Prostate gland (tissue), 2 donors: ENCODE data around the gene FABP1. TPM values are rescaled to one million over a fixed set of nuclear protein-coding genes. Genes with fewer than 3 reads are reported as not detected.

Experiments used
- DNase-seq: peaks from one replicate; pipeline ENCODE4 v3.0.0-alpha.2; 2019; ENCODE audit warnings: low spot score
- H3K27ac ChIP-seq, 2 donors: fragments of 200-600 bp; sonication (generic); 2 replicates each; pipeline ENCODE4 v1.5.1; 2017 to 2019
- H3K27me3 ChIP-seq: fragments of 200-600 bp; sonication (generic); replicated peaks from 2 replicates; pipeline ENCODE4 v1.5.1; 2019; ENCODE audit not compliant: insufficient read depth
- H3K36me3 ChIP-seq, 2 donors: fragments of 200-600 bp; sonication (generic); 1 replicate in 1 of 2; 2 replicates in 1 of 2; pipeline versions ENCODE4 v1.5.1 to v1.8.1; 2017 to 2019
- H3K4me1 ChIP-seq: fragments of 200-600 bp; sonication (generic); replicated peaks from 2 replicates; pipeline ENCODE4 v1.5.1; 2019
- H3K4me3 ChIP-seq, 2 donors: fragments of 200-600 bp; sonication (generic); 2 replicates each; pipeline ENCODE4 v1.5.1; 2017 to 2019
- H3K9me3 ChIP-seq: fragments of 200-600 bp; sonication (generic); 2 replicates; pipeline ENCODE4 v1.5.1; 2017
- POLR2A ChIP-seq: fragments of 450-650 bp; IDR thresholded peaks from one replicate; pipeline ENCODE4 v1.6.1; 2016; ENCODE audit warnings: antibody characterized with exemption, mild to moderate bottlenecking
- POLR2AphosphoS5 ChIP-seq: sonication (generic); formaldehyde crosslinking; IDR thresholded peaks from one replicate; pipeline ENCODE4 v1.6.1; 2017; ENCODE audit warnings: antibody characterized with exemption
- WGBS: methylation state at CpG from one replicate; pipeline ENCODE4 v1.1.5; 2018; 5-methylcytosine and 5-hydroxymethylcytosine counted together
- intact Hi-C: fragments of 100-400 bp; cut with DNase I; formaldehyde crosslinking; loops from one replicate; pipeline ENCODE4 v1.14.2; 2022
- total RNA-seq, 2 donors: library from RNA; depleted of rRNA; stranded (reverse); fragments of >200 nt; gene quantifications; one replicate each; pipeline ENCODE4 v1.1.0, GENCODE V29; 2016
- TF ChIP-seq, protein P1 (sequence below), 4 experiments: fragments of 200-600 bp in 2 of 4; fragments of 450-650 bp in 2 of 4; sonication (generic) in 2 of 4; IDR thresholded peaks; 1 replicate in 3 of 4; 2 replicates in 1 of 4; pipeline ENCODE4 v1.5.1; 2016 to 2019; ENCODE audit warnings: antibody characterized with exemption in 4 of 4, mild to moderate bottlenecking in 2 of 4, moderate library complexity in 2 of 4

The FABP1 gene
- total RNA-seq, 2 donors from 2014 or later: not detected

DNA sequence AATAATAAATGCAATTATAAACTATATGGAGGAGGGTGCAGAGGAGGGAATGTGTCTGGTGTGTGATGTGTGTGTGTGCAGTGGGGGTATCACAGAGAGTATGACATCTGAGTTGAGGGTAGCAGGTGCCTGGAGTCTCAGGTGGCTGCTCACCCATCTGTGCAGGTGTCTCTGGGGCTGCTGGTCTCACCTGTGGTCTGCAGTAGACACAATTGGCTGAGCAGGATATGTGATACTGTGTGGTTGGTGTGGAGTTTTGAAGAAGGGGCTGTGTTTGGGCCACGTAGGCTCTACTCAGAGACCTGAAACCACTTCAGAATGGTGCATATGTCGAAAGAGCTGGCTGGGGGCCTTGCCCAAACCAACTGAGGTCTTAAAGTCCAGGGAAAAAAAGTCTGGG is 17.0 kb downstream of the FABP1 start:
- TF ChIP-seq, protein P1, sequence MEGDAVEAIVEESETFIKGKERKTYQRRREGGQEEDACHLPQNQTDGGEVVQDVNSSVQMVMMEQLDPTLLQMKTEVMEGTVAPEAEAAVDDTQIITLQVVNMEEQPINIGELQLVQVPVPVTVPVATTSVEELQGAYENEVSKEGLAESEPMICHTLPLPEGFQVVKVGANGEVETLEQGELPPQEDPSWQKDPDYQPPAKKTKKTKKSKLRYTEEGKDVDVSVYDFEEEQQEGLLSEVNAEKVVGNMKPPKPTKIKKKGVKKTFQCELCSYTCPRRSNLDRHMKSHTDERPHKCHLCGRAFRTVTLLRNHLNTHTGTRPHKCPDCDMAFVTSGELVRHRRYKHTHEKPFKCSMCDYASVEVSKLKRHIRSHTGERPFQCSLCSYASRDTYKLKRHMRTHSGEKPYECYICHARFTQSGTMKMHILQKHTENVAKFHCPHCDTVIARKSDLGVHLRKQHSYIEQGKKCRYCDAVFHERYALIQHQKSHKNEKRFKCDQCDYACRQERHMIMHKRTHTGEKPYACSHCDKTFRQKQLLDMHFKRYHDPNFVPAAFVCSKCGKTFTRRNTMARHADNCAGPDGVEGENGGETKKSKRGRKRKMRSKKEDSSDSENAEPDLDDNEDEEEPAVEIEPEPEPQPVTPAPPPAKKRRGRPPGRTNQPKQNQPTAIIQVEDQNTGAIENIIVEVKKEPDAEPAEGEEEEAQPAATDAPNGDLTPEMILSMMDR (IDR thresholded peaks at IDR 0.05): no peak
- TF ChIP-seq POLR2AphosphoS5 (no peak), POLR2A (no peak)
- 87% methylated on average over 2 of the region's 2 CpGs for WGBS
- H3K9me3 ChIP-seq: no peaks in the 10 kb centered on the region

GRCh38 chr2:88108796-88109195 is 19.1 kb downstream of the FABP1 start:
- H3K36me3 ChIP-seq: no peaks in the 10 kb centered on the region
- H3K27me3 ChIP-seq: peaks cover 2% of the 10 kb centered on the region
- no peak for DNase-seq
- TF ChIP-seq POLR2A: no peak
- no peak for TF ChIP-seq POLR2AphosphoS5
- TF ChIP-seq, protein P1 (IDR thresholded peaks at IDR 0.05): no peak
- intact Hi-C loops: no loop called here
- no peak overlapping the region for H3K27ac ChIP-seq
- WGBS: 61% methylated on average over 4 of the region's 4 CpGs
- no peak overlapping the region for H3K4me3 ChIP-seq
- no peaks in the 10 kb centered on the region for H3K4me1 ChIP-seq
- H3K9me3 ChIP-seq: no peaks in the 10 kb centered on the region

More for the DNA sequence above, 17.0 kb downstream of the FABP1 start:
- peaks cover 2% of the 10 kb centered on the region for H3K27me3 ChIP-seq
- H3K4me3 ChIP-seq: no peak overlapping the region
- no peak for DNase-seq
- H3K36me3 ChIP-seq: no peaks in the 10 kb centered on the region
- no peak overlapping the region for H3K27ac ChIP-seq
- no peaks in the 10 kb centered on the region for H3K4me1 ChIP-seq
- intact Hi-C loops: no loop called here

DNA sequence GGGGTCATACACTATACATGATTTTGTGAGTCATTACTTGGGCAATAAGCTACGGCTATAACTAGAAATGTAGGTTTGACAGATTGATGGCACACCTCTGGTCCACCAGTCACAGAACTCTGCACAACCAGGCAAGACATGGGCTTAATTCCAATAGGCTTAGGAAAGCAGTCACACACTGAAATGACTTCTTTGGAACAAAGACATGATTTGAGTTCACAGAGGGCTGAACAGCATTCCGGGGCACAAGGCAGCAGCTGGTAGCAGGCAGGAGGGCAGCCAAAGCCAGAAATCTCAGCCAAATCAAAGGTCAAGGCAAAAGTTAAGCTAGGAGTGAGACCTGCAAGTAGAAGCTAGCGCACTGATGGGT is 27.4 kb downstream of the FABP1 start:
- Histone ChIP-seq H3K27ac (no peak overlapping the region), H3K36me3 (no peaks in the 10 kb centered on the region), H3K27me3 (no peaks in the 10 kb centered on the region), H3K9me3 (no peaks in the 10 kb centered on the region), H3K4me1 (no peaks in the 10 kb centered on the region), H3K4me3 (no peak overlapping the region)
- no peak for DNase-seq
- intact Hi-C loops: no loop called here
- TF ChIP-seq, protein P1 (IDR thresholded peaks at IDR 0.05): no peak
- no peak for TF ChIP-seq POLR2AphosphoS5
- TF ChIP-seq POLR2A: no peak
- WGBS: 65% methylated on average over 3 of the region's 3 CpGs

DNA sequence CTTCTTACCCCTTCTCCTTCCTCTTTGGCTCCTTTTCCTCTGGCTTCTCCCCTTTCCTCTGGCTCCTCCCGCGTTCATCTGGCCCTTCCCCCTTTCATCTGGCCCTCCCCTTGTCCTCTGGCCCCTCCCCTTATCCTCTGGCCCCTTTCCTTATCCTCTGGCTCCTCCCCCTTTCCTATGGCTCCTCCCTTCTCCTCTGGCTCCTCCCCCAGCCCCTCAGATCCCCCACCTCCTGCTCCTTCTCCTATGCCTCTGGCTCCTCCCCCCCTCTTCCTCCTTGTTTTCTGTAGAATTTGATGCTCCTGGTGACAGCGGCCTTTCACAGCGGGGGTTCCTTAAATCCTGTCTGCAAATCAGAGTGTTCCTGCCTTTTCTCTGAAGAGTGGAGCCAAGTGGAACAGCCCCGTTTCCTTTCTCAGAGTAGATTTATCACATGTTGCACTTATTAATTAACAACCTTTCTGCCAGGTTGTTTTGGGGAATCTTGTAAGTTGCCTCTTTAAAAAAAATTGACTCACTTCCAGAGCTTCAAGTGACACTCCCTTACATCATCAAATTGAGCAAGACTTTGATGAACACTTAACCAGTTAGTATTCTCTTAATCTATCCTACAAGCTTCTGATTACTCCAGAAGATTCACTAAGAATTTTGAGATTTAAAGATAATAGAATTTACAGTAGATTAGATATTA is 27.9 kb downstream of the FABP1 start:
- H3K4me1 ChIP-seq: no peaks in the 10 kb centered on the region
- no peak overlapping the region for H3K4me3 ChIP-seq
- no peak for DNase-seq
- H3K27me3 ChIP-seq: no peaks in the 10 kb centered on the region
- H3K27ac ChIP-seq: no peak overlapping the region
- H3K36me3 ChIP-seq: no peaks in the 10 kb centered on the region
- no peaks in the 10 kb centered on the region for H3K9me3 ChIP-seq
- intact Hi-C loops: no loop called here
- no peak for TF ChIP-seq POLR2AphosphoS5
- TF ChIP-seq POLR2A: no peak
- TF ChIP-seq, protein P1 (IDR thresholded peaks at IDR 0.05): no peak
- WGBS: 52% methylated on average over 5 of the region's 5 CpGs

- Histone ChIP-seq H3K4me3 (no peak overlapping the region), H3K36me3 (no peaks in the 10 kb centered on the region), H3K4me1 (no peaks in the 10 kb centered on the region), H3K9me3 (no peaks in the 10 kb centered on the region), H3K27me3 (no peaks in the 10 kb centered on the region), H3K27ac (no peak overlapping the region)
- no peak for DNase-seq
- no peak for TF ChIP-seq POLR2A
- TF ChIP-seq, protein P1 (IDR thresholded peaks at IDR 0.05): no peak
- TF ChIP-seq POLR2AphosphoS5: no peak
- intact Hi-C loops: no loop called here
Observed at GRCh38 chr2:88098558-88098900, 29.3 kb downstream of the FABP1 start.
